GM23248 (cell line): Measurements from ENCODE around the gene LRIG1. TPM values are rescaled to one million over a fixed set of nuclear protein-coding genes. Genes with fewer than 3 reads are reported as not detected.
A peak's percentile ranks its signal among the peaks of the same experiment; 100 is the strongest.

Experiments
- DNase-seq: peaks from one replicate; pipeline ENCODE4 v3.0.0-alpha.2; 2015
- H2AFZ ChIP-seq: fragments of 200-600 bp; sonication (generic); 2 replicates; pipeline ENCODE4 v1.6.1; 2016; ENCODE audit warnings: antibody characterized with exemption
- H3F3A ChIP-seq: fragments of 200-600 bp; sonication (generic); 2 replicates; pipeline ENCODE4 v1.6.1; 2016; ENCODE audit warnings: mild to moderate bottlenecking, antibody characterized with exemption, mixed run types; ENCODE audit not compliant: insufficient read depth
- H3K27ac ChIP-seq: fragments of 200-600 bp; sonication (generic); 2 replicates; pipeline ENCODE4 v1.5.1; 2016; ENCODE audit warnings: mild to moderate bottlenecking
- H3K27me3 ChIP-seq: fragments of 200-600 bp; sonication (generic); replicated peaks from 2 replicates; pipeline ENCODE4 v1.6.1; 2016; ENCODE audit warnings: mild to moderate bottlenecking; ENCODE audit not compliant: insufficient read depth
- H3K36me3 ChIP-seq: fragments of 200-600 bp; sonication (generic); 2 replicates; pipeline ENCODE4 v1.6.1; 2016; ENCODE audit warnings: low read depth, mild to moderate bottlenecking
- H3K4me1 ChIP-seq: fragments of 200-600 bp; sonication (generic); 2 replicates; pipeline ENCODE4 v1.6.1; 2016; ENCODE audit warnings: mild to moderate bottlenecking; ENCODE audit not compliant: insufficient read depth
- H3K4me2 ChIP-seq: fragments of 200-600 bp; sonication (generic); one replicate; pipeline ENCODE4 v1.6.1; 2016; ENCODE audit warnings: mild to moderate bottlenecking; ENCODE audit not compliant: unreplicated experiment
- H3K4me3 ChIP-seq: fragments of 200-600 bp; sonication (generic); 2 replicates; pipeline ENCODE4 v1.5.1; 2016; ENCODE audit warnings: mild to moderate bottlenecking
- H3K79me2 ChIP-seq: fragments of 200-600 bp; sonication (generic); 2 replicates; pipeline ENCODE4 v1.6.1; 2016; ENCODE audit warnings: mild to moderate bottlenecking; ENCODE audit not compliant: insufficient read depth
- H3K9ac ChIP-seq: fragments of 200-600 bp; sonication (generic); 2 replicates; pipeline ENCODE4 v1.6.1; 2016; ENCODE audit warnings: mild to moderate bottlenecking
- H3K9me2 ChIP-seq: fragments of 200-600 bp; sonication (generic); 2 replicates; pipeline ENCODE4 v1.6.1; 2016; ENCODE audit warnings: mixed run types, mild to moderate bottlenecking, moderate library complexity; ENCODE audit not compliant: insufficient read depth
- H3K9me3 ChIP-seq: fragments of 200-600 bp; sonication (generic); one replicate; pipeline ENCODE4 v1.6.1; 2017; ENCODE audit warnings: low read depth
- H4K20me1 ChIP-seq: fragments of 200-600 bp; sonication (generic); 2 replicates; pipeline ENCODE4 v1.6.0; 2016; ENCODE audit not compliant: insufficient read depth
- EZH2 ChIP-seq: fragments of 200-600 bp; sonication (generic); IDR thresholded peaks from 2 replicates; pipeline ENCODE4 v1.6.1; 2018; ENCODE audit warnings: antibody characterized with exemption, mild to moderate bottlenecking; ENCODE audit not compliant: insufficient read depth, poor library complexity, severe bottlenecking
- EZH2phosphoT487 ChIP-seq: fragments of 200-600 bp; sonication (generic); IDR thresholded peaks from 2 replicates; pipeline ENCODE4 v1.6.1; 2018; ENCODE audit warnings: antibody characterized with exemption, moderate library complexity, mild to moderate bottlenecking, low read depth; ENCODE audit not compliant: insufficient read depth
- WGBS, 2 experiments: methylation state at CpG; one replicate each; pipeline ENCODE4 v1.1.6; 2015 to 2017; ENCODE audit warnings: low lambda C conversion rate in 2 of 2, low coverage in 1 of 2; ENCODE audit errors: missing lambda C conversion rate in 2 of 2; 5-methylcytosine and 5-hydroxymethylcytosine counted together
- in situ Hi-C: fragments of 300-500 bp; cut with MboI; formaldehyde crosslinking; loops from 2 replicates; pipeline ENCODE4 v1.15.0; 2020
- polyA plus RNA-seq: library from polyadenylated mRNA; unstranded; fragments of >200 nt; fragmentation: Nextera tagmentation; extraction: Ambion mirVana; gene quantifications from 2 replicates; pipeline ENCODE4 v1.2.1, GENCODE V29; 2016
- total RNA-seq: library from RNA; depleted of rRNA; stranded (reverse); fragments of >200 nt; shearing (Covaris generic); gene quantifications from 2 replicates; pipeline ENCODE4 v1.2.3, GENCODE V29; 2014

Gene LRIG1
- total and polyA plus RNA-seq, 2 experiments from 2014 or later, result 3.1 to 6.5 TPM

- no peak overlapping the region for H2AFZ ChIP-seq
- no peak overlapping the region for H3K9ac ChIP-seq
- H3K79me2 ChIP-seq, result no peaks in the 10 kb centered on the region
- H3K27ac ChIP-seq, result no peak overlapping the region
- peaks cover 6% of the 10 kb centered on the region; the same call in 1 of the 2 replicates for H3K4me1 ChIP-seq
- WGBS, 2 experiments, result 59 to 67% methylated on average over 5 of the region's 5 CpGs
- H3K36me3 ChIP-seq, result peaks cover 11% of the 10 kb centered on the region
- no peak overlapping the region for H3K4me3 ChIP-seq
- no peaks in the 10 kb centered on the region for H3K9me3 ChIP-seq
- H3K9me2 ChIP-seq, result no peaks in the 10 kb centered on the region
- no peak for TF ChIP-seq EZH2phosphoT487
- no peak for TF ChIP-seq EZH2
- H4K20me1 ChIP-seq, result no peaks in the 10 kb centered on the region
- no peaks in the 10 kb centered on the region for H3K27me3 ChIP-seq
- H3K4me2 ChIP-seq, result no peak overlapping the region
- in situ Hi-C loops, result no loop called here
- DNase-seq, result peak; percentile 41
- H3F3A ChIP-seq, result no peaks in the 10 kb centered on the region
Measured at GRCh38 chr3:66378256-66378655, 122.6 kb downstream of the LRIG1 start.

GRCh38 chr3:66377800-66378199 is 123.0 kb downstream of the LRIG1 start:
- Histone ChIP-seq H3K4me3 (no peak overlapping the region), H3K27ac (no peak overlapping the region), H3K36me3 (peaks cover 11% of the 10 kb centered on the region), H3K9me2 (no peaks in the 10 kb centered on the region), H3K27me3 (no peaks in the 10 kb centered on the region), H3F3A (no peaks in the 10 kb centered on the region), H3K9ac (no peak overlapping the region), H3K4me2 (no peak overlapping the region), H3K4me1 (peaks cover 6% of the 10 kb centered on the region; the same call in 1 of the 2 replicates), H3K79me2 (no peaks in the 10 kb centered on the region), H3K9me3 (no peaks in the 10 kb centered on the region), H2AFZ (no peak overlapping the region), H4K20me1 (no peaks in the 10 kb centered on the region)
- 95 to 99% methylated on average over 5 of the region's 5 CpGs for WGBS, 2 experiments
- TF ChIP-seq EZH2 (no peak), EZH2phosphoT487 (no peak)
- DNase-seq, result no peak
- in situ Hi-C loops, result no loop called here

- Histone ChIP-seq H3K9ac (no peak overlapping the region), H3K9me3 (no peaks in the 10 kb centered on the region), H3F3A (no peaks in the 10 kb centered on the region), H3K4me3 (no peak overlapping the region), H3K4me1 (peaks cover 6% of the 10 kb centered on the region; the same call in 1 of the 2 replicates), H2AFZ (no peak overlapping the region), H3K36me3 (peaks cover 11% of the 10 kb centered on the region), H4K20me1 (no peaks in the 10 kb centered on the region), H3K27ac (no peak overlapping the region), H3K4me2 (no peak overlapping the region), H3K9me2 (no peaks in the 10 kb centered on the region), H3K27me3 (no peaks in the 10 kb centered on the region), H3K79me2 (no peaks in the 10 kb centered on the region)
- in situ Hi-C loops, result no loop called here
- 77 to 84% methylated on average over 2 of the region's 2 CpGs for WGBS, 2 experiments
- peak; percentile 48 for DNase-seq
- TF ChIP-seq EZH2phosphoT487 (no peak), EZH2 (no peak)
Measured at GRCh38 chr3:66376568-66376967, 124.3 kb downstream of the LRIG1 start.

GRCh38 chr3:66372681-66373350 is 128.0 kb downstream of the LRIG1 start:
- DNase-seq, result peak; percentile 7

More at GRCh38 chr3:66372681-66373350, 128.0 kb downstream of the LRIG1 start:
- 75 to 76% methylated on average over 18 of the region's 18 CpGs for WGBS, 2 experiments
- Histone ChIP-seq H3K79me2 (no peaks in the 10 kb centered on the region), H3K4me1 (peaks cover 6% of the 10 kb centered on the region; the same call in 1 of the 2 replicates), H3K9me2 (no peaks in the 10 kb centered on the region), H3K27ac (no peak overlapping the region), H3K36me3 (peaks cover 4% of the 10 kb centered on the region; the same call in 1 of the 2 replicates), H3K9ac (no peak overlapping the region), H3K4me2 (no peak overlapping the region), H3K4me3 (no peak overlapping the region), H3K9me3 (no peaks in the 10 kb centered on the region), H4K20me1 (no peaks in the 10 kb centered on the region), H3K27me3 (no peaks in the 10 kb centered on the region), H3F3A (no peaks in the 10 kb centered on the region), H2AFZ (no peak overlapping the region)
- TF ChIP-seq EZH2, result no peak
- TF ChIP-seq EZH2phosphoT487, result no peak
- in situ Hi-C loops, result no loop called here
